HEK293 (cell line): ENCODE results near the gene PKM.

Source experiments
- INSM2 ChIP-seq: fragments of 450-650 bp; formaldehyde crosslinking; IDR thresholded peaks from 2 replicates; pipeline ENCODE4 v1.5.1; 2016; ENCODE audit warnings: missing biosample characterization, missing genetic modification characterization
- KLF10 ChIP-seq: fragments of 450-650 bp; IDR thresholded peaks from 2 replicates; pipeline ENCODE4 v1.5.1; 2018; ENCODE audit warnings: missing biosample characterization, mild to moderate bottlenecking, missing genetic modification characterization
- OSR2 ChIP-seq: fragments of 450-650 bp; formaldehyde crosslinking; IDR thresholded peaks from 2 replicates; pipeline ENCODE4 v1.5.1; 2016; ENCODE audit warnings: missing biosample characterization, missing genetic modification characterization
- OVOL3 ChIP-seq: fragments of 450-650 bp; formaldehyde crosslinking; IDR thresholded peaks from 2 replicates; pipeline ENCODE4 v1.5.1; 2016; ENCODE audit warnings: missing biosample characterization, missing genetic modification characterization
- PRDM2 ChIP-seq: fragments of 450-650 bp; formaldehyde crosslinking; IDR thresholded peaks from 2 replicates; pipeline ENCODE4 v1.5.1; 2016; ENCODE audit warnings: missing biosample characterization, missing genetic modification characterization, borderline replicate concordance
- TSHZ1 ChIP-seq: fragments of 450-650 bp; formaldehyde crosslinking; IDR thresholded peaks from 2 replicates; pipeline ENCODE4 v1.5.1; 2016; ENCODE audit warnings: missing biosample characterization, missing genetic modification characterization, borderline replicate concordance
- ZBTB26 ChIP-seq: fragments of 450-650 bp; formaldehyde crosslinking; optimal IDR thresholded peaks from 2 replicates; pipeline ENCODE3; 2016; ENCODE audit warnings: missing biosample characterization, mild to moderate bottlenecking, missing genetic modification characterization
- ZBTB8A ChIP-seq: fragments of 450-650 bp; formaldehyde crosslinking; IDR thresholded peaks from 2 replicates; pipeline ENCODE4 v1.5.1; 2016; ENCODE audit warnings: missing biosample characterization, missing genetic modification characterization
- ZEB2 ChIP-seq: fragments of 450-650 bp; formaldehyde crosslinking; IDR thresholded peaks from 2 replicates; pipeline ENCODE4 v1.5.1; 2016; ENCODE audit warnings: missing biosample characterization, missing genetic modification characterization
- ZFP69B ChIP-seq: fragments of 450-650 bp; formaldehyde crosslinking; IDR thresholded peaks from 2 replicates; pipeline ENCODE4 v1.5.1; 2016; ENCODE audit warnings: missing biosample characterization, missing genetic modification characterization
- ZNF133 ChIP-seq: fragments of 450-650 bp; formaldehyde crosslinking; IDR thresholded peaks from 2 replicates; pipeline ENCODE4 v1.5.1; 2016; ENCODE audit warnings: missing biosample characterization, missing genetic modification characterization
- ZNF302 ChIP-seq: fragments of 450-650 bp; formaldehyde crosslinking; IDR thresholded peaks from 2 replicates; pipeline ENCODE4 v1.5.1; 2016; ENCODE audit warnings: missing biosample characterization, missing genetic modification characterization, low read depth
- ZNF404 ChIP-seq: fragments of 450-650 bp; formaldehyde crosslinking; IDR thresholded peaks from 2 replicates; pipeline ENCODE4 v1.5.1; 2017; ENCODE audit warnings: missing biosample characterization, missing genetic modification characterization
- ZNF473 ChIP-seq: fragments of 450-650 bp; formaldehyde crosslinking; IDR thresholded peaks from 2 replicates; pipeline ENCODE4 v1.5.1; 2017; ENCODE audit warnings: missing biosample characterization, missing genetic modification characterization
- ZNF510 ChIP-seq: fragments of 450-650 bp; formaldehyde crosslinking; IDR thresholded peaks from 2 replicates; pipeline ENCODE4 v1.5.1; 2018; ENCODE audit warnings: mild to moderate bottlenecking, missing genetic modification characterization, missing biosample characterization; ENCODE audit not compliant: insufficient replicate concordance
- ZNF548 ChIP-seq: fragments of 450-650 bp; formaldehyde crosslinking; IDR thresholded peaks from 2 replicates; pipeline ENCODE4 v1.5.1; 2016; ENCODE audit warnings: missing biosample characterization, missing genetic modification characterization
- ZNF555 ChIP-seq: fragments of 450-650 bp; formaldehyde crosslinking; conservative IDR thresholded peaks from 2 replicates; pipeline ENCODE4 v1.5.1; 2017; ENCODE audit warnings: missing biosample characterization, mild to moderate bottlenecking, missing genetic modification characterization, inconsistent platforms
- ZNF624 ChIP-seq: fragments of 450-650 bp; formaldehyde crosslinking; IDR thresholded peaks from 2 replicates; pipeline ENCODE4 v1.5.1; 2017; ENCODE audit warnings: missing biosample characterization, missing genetic modification characterization
- ZNF629 ChIP-seq: fragments of 450-650 bp; formaldehyde crosslinking; IDR thresholded peaks from 2 replicates; pipeline ENCODE4 v1.5.1; 2017; ENCODE audit warnings: missing biosample characterization, missing genetic modification characterization
- ZNF660 ChIP-seq: fragments of 450-650 bp; IDR thresholded peaks from 2 replicates; pipeline ENCODE4 v1.5.1; 2018; ENCODE audit warnings: missing biosample characterization, mild to moderate bottlenecking, missing genetic modification characterization
- ZNF76 ChIP-seq: fragments of 450-650 bp; formaldehyde crosslinking; IDR thresholded peaks from 2 replicates; pipeline ENCODE4; 2016; ENCODE audit warnings: low read depth, missing biosample characterization, missing genetic modification characterization, borderline replicate concordance
- ZNF777 ChIP-seq: fragments of 450-650 bp; formaldehyde crosslinking; IDR thresholded peaks from 2 replicates; pipeline ENCODE4 v1.5.1; 2017; ENCODE audit warnings: missing biosample characterization, missing genetic modification characterization, borderline replicate concordance
- ZSCAN23 ChIP-seq: fragments of 450-650 bp; formaldehyde crosslinking; IDR thresholded peaks from 2 replicates; pipeline ENCODE4 v1.5.1; 2016; ENCODE audit warnings: missing biosample characterization, missing genetic modification characterization
- TF ChIP-seq, protein P1 (sequence below): fragments of 450-650 bp; formaldehyde crosslinking; IDR thresholded peaks from 2 replicates; pipeline ENCODE4 v1.5.1; 2016; ENCODE audit warnings: missing biosample characterization, missing genetic modification characterization
- TF ChIP-seq, protein P2 (sequence below): sonication (generic); formaldehyde crosslinking; IDR thresholded peaks from 2 replicates; pipeline ENCODE4 v1.8.1; 2022; ENCODE audit warnings: mild to moderate bottlenecking, moderate library complexity, missing genetic modification reagents

Gene PKM

DNA sequence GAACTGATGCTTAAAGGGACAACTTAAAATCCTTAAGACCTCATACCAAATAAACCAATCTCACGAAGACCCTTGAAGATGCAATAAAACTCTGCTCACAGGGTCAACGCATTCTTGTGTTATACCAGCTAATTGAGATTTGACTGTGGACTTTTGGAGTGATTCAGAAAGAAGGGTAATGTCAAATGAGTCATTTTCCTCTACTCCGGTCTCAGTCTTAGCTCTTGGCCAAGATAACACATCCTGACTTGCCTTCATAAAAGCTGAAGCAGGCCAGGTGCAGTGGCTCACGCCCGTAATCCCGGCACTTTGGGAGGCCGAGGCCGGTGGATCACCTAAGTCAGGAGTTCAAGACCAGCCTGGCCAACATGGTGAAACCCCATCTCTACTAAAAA is 3.8 kb downstream of the PKM start (continued):
- TF ChIP-seq ZBTB26 (tag by site-specific recombination) (no peak), ZSCAN23 (tag by site-specific recombination) (no peak), PRDM2 (tag by site-specific recombination) (no peak), ZEB2 (tag by site-specific recombination) (peak; percentile 76), ZNF624 (tag by site-specific recombination) (no peak), ZNF548 (tag by site-specific recombination) (no peak), ZNF133 (tag by site-specific recombination) (no peak), TSHZ1 (tag by site-specific recombination) (no peak), ZNF302 (tag by site-specific recombination) (no peak), ZFP69B (peak; percentile 26; the same call in 1 of the 2 replicates), ZNF555 (no peak), ZNF777 (tag by site-specific recombination) (no peak), KLF10 (tag by site-specific recombination) (0 out of 2 replicates have a peak, but pooled peaks have one; percentile 9), OVOL3 (tag by site-specific recombination) (no peak), ZNF510 (tag by site-specific recombination) (no peak), INSM2 (peak; percentile 72), ZNF404 (tag by site-specific recombination) (no peak), ZNF660 (tag by site-specific recombination) (no peak), ZBTB8A (tag by site-specific recombination) (no peak), ZNF76 (no peak; the same call in 1 of the 2 replicates), ZNF629 (peak; percentile 60; the same call in 1 of the 2 replicates), ZNF473 (tag by site-specific recombination) (no peak), OSR2 (0 out of 2 replicates have a peak, but pooled peaks have one; percentile 34)
- TF ChIP-seq, protein P1, sequence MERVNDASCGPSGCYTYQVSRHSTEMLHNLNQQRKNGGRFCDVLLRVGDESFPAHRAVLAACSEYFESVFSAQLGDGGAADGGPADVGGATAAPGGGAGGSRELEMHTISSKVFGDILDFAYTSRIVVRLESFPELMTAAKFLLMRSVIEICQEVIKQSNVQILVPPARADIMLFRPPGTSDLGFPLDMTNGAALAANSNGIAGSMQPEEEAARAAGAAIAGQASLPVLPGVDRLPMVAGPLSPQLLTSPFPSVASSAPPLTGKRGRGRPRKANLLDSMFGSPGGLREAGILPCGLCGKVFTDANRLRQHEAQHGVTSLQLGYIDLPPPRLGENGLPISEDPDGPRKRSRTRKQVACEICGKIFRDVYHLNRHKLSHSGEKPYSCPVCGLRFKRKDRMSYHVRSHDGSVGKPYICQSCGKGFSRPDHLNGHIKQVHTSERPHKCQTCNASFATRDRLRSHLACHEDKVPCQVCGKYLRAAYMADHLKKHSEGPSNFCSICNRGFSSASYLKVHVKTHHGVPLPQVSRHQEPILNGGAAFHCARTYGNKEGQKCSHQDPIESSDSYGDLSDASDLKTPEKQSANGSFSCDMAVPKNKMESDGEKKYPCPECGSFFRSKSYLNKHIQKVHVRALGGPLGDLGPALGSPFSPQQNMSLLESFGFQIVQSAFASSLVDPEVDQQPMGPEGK (tag by site-specific recombination) = no peak
- TF ChIP-seq, protein P2, sequence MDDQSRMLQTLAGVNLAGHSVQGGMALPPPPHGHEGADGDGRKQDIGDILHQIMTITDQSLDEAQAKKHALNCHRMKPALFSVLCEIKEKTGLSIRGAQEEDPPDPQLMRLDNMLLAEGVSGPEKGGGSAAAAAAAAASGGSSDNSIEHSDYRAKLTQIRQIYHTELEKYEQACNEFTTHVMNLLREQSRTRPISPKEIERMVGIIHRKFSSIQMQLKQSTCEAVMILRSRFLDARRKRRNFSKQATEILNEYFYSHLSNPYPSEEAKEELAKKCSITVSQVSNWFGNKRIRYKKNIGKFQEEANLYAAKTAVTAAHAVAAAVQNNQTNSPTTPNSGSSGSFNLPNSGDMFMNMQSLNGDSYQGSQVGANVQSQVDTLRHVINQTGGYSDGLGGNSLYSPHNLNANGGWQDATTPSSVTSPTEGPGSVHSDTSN (CRISPR knock-in tag) = no peak
